Skeletal muscle tissue (tissue), 4 donors: ENCODE measurements around the gene CDC7. TPM values are rescaled to one million over a fixed set of nuclear protein-coding genes. Genes with fewer than 3 reads are reported as not detected.

ENCODE experiments used
- H3K27ac ChIP-seq: one replicate; pipeline ENCODE4 v1.7.0; 2013; ENCODE audit warnings: mild to moderate bottlenecking, low read depth, low read length, inconsistent platforms
- H3K27me3 ChIP-seq, 3 donors: one replicate each; pipeline ENCODE4 v1.7.0; 2013; ENCODE audit warnings: low read length in 3 of 3; ENCODE audit not compliant: control insufficient read depth in 3 of 3, insufficient read depth in 3 of 3
- H3K36me3 ChIP-seq, 3 donors: one replicate each; pipeline ENCODE4 v1.7.0; 2013; ENCODE audit warnings: low read length in 3 of 3; ENCODE audit not compliant: control insufficient read depth in 3 of 3, insufficient read depth in 3 of 3
- H3K4me1 ChIP-seq, 3 donors: one replicate each; pipeline ENCODE4 v1.7.0; 2013; ENCODE audit warnings: low read length in 3 of 3, mild to moderate bottlenecking in 3 of 3; ENCODE audit not compliant: control insufficient read depth in 3 of 3, insufficient read depth in 3 of 3
- H3K4me3 ChIP-seq, 3 donors: one replicate each; pipeline ENCODE4 v1.7.0; 2013; ENCODE audit warnings: low read length in 3 of 3
- H3K9ac ChIP-seq, 3 donors: one replicate each; pipeline ENCODE4 v1.7.0; 2013; ENCODE audit warnings: low read length in 3 of 3, mild to moderate bottlenecking in 3 of 3, moderate library complexity in 2 of 3, low read depth in 1 of 3
- H3K9me3 ChIP-seq, 3 donors: one replicate each; pipeline ENCODE4 v1.7.0; 2013; ENCODE audit warnings: low read length in 3 of 3; ENCODE audit not compliant: control insufficient read depth in 3 of 3
- total RNA-seq: library from RNA; depleted of rRNA; stranded (reverse); fragments of >200 nt; gene quantifications from one replicate; pipeline ENCODE4 v1.2.3, GENCODE V29; 2014
- donor health status: Osteomylitis.

The CDC7 gene
- total RNA-seq, 1 donor from 2014 or later = 9.4 TPM

DNA sequence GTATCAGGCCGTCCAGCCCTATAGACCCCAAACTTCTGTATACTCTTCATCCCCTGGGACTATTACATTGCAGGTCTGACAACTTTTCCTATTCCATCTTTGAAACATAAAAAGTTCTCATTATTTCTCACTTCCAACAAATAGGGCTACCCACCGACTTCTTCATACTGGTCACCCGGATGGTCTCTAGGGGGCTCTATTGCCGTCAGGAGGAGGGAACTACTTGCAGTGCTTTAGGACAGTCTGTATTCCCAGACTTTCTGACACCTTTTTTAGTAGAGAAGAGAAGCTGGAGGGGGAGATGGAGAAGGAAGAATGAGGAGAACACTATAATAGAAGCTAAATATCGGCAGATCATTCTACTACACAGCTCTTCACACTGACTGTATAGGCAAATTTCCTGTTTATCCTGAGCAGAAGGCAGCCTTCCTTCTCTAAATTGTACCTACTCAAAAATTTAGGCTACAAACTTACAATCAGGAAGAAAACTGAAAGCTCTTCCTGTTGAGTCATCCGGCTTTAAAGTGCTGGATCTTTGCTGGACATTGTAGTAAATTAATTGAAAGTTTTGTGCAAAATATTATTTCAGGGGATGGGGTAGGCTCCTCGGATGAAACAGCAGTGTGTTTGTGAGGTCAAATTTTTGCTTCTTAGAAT, 54.6 kb downstream of the CDC7 start:
- Histone ChIP-seq H3K4me1 (peaks cover 0 to 4% (median 0%) of the 10 kb centered on the region in 3 donors), H3K9ac (no peak overlapping the region), H3K9me3 (no peaks in the 10 kb centered on the region), H3K36me3 (no peaks in the 10 kb centered on the region), H3K4me3 (no peak overlapping the region), H3K27ac (no peak overlapping the region), H3K27me3 (no peaks in the 10 kb centered on the region)

DNA sequence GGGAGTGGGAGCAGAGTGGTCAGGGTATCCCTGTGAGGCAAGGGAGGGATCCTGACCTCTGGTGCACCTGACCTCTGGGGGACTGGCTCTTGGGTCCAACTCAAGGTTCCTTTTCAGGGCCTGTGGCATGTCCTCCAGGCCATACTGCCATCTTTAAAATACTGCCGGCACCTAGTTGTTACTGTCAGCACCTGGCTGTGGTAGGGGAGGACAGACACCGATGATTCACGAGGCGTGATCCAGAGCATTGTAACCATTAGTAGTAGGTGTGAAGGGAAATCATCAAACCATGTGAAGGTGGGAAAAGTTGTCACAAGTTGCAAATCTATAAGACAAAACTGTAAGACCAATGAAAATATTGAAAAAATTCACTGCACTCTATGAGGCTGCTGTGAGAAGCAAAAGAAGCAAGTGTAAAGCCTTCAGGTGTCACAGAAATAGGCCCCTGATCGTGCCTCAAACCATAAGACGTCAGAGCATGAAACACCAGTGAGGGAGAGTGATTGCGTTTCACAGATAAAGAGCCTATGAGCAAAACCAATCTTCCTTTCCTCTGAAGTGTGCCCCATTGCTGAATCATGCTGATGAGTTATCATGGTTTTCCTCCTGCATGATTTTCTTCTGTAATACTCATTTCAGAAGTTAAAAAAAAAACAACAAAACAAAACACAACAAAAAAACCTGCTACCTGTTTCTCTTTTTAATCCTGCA, 55.3 kb downstream of the CDC7 start:
- H3K4me3 ChIP-seq = no peak overlapping the region
- no peak overlapping the region for H3K27ac ChIP-seq
- no peak overlapping the region for H3K9ac ChIP-seq
- H3K4me1 ChIP-seq = peaks cover 0 to 4% (median 0%) of the 10 kb centered on the region in 3 donors
- no peaks in the 10 kb centered on the region for H3K9me3 ChIP-seq
- no peaks in the 10 kb centered on the region for H3K36me3 ChIP-seq
- no peaks in the 10 kb centered on the region for H3K27me3 ChIP-seq

DNA sequence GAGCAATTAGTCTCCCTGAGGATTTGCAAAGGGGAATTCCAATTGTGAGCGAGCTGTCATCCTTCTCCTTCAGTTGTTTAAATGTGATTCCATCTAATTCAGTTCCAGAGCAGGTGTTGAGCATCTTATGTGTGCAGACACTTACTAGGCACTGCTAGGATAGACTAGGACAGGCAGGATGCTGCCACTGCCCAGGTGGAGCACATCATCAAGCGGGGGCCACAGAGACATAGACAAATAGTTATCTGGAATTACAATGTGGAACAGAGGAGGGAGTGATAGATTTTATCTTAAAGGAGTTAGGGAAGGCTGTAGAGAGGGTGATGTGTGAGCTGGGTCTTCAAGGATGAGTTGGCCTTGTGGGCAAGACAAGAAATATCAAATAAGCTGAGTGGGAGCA, 55.9 kb downstream of the CDC7 start:
- Histone ChIP-seq H3K9ac (no peak overlapping the region), H3K4me1 (peaks cover 0 to 4% (median 0%) of the 10 kb centered on the region in 3 donors)

DNA sequence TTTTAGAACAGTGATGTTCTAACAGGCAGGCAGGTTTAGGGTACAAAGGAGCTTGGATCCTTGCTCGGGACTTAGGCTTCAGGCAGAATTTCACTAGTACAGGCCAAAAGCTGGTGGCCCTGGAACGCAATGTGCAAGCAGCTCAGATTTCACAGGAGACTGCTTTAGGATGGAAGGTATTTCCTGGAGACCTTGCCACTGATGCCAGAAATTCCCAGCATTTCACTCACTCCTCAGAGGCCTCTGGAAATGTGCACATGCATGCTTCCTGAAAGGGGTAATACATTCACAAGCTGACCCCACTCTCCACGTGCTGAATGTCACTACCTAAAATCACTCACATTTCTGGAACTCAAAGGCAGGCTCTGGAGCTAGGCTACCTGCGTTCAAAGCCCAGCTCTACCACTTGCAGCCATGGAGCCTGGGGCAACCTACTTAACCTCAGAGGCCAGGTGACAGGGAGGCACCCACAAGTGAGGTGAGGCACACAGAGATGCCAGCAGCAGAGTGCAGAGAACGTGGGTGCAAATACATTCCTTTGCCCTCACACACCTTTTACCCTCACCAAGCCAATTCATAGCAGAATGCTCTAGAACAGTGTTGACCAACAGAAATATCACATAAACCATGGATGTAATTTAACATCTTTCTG, 56.5 kb downstream of the CDC7 start:
- H3K4me3 ChIP-seq = no peak overlapping the region
- no peaks in the 10 kb centered on the region for H3K27me3 ChIP-seq
- H3K9ac ChIP-seq = no peak overlapping the region
- peaks cover 0 to 4% (median 0%) of the 10 kb centered on the region in 3 donors for H3K4me1 ChIP-seq
- H3K27ac ChIP-seq = no peak overlapping the region
- no peaks in the 10 kb centered on the region for H3K36me3 ChIP-seq
- no peaks in the 10 kb centered on the region for H3K9me3 ChIP-seq

More for the DNA sequence above, 55.9 kb downstream of the CDC7 start:
- no peaks in the 10 kb centered on the region for H3K36me3 ChIP-seq
- no peak overlapping the region for H3K27ac ChIP-seq
- H3K27me3 ChIP-seq = no peaks in the 10 kb centered on the region
- H3K9me3 ChIP-seq = no peaks in the 10 kb centered on the region
- H3K4me3 ChIP-seq = no peak overlapping the region

DNA sequence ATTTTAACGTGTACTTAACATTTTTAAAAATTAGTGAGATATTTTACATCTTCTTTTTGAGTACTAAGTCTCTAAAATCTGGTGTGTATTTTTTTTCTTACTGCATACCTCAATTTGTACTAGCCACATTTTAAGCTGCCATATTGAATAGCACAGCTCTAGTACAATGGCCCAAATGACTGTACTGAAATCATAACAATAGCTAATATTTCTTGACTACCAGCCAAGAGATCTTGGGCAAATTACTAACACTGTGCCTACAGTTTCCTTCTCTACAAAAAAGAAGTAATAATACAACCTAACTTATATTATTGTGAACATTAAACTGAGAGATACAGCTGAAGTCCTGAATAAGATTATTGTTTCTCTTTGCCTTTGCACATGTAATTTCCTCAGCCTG, 57.2 kb downstream of the CDC7 start:
- H3K27ac ChIP-seq = no peak overlapping the region
- no peaks in the 10 kb centered on the region for H3K36me3 ChIP-seq

DNA sequence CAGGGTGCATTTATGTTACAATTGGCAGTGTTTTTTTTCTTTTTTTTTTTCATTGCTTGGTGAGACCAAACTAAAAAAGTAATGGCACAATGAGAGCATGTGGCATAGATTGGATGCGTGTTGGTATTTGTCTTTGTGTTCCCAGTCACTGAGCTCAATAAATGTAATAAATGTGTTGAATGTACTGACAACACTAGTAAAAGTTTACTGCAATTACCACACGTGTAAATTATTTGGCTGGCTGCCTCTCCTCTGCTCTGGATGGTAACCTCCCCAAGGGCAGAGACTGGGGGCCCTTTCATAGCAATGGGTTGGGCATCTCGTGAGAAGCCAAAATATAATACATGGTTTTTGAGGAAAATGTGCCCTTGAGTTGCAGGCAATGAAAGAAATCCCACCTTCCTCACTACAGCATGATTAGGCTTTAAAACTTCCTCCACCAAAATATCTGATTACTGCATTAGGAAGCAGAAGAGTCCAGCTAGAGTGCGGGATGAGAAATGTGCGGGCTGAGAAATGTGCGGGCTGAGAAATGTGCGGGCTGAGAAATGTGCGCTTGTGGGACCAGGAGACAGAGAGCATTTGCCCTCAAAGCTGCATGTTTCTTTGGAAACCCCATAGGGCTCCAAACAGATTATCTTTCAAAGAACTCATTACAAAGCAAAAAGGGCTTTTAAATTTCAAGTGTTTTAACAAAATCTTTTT, 58.5 kb downstream of the CDC7 start:
- H3K4me1 ChIP-seq = no peaks in the 10 kb centered on the region
- H3K27me3 ChIP-seq = no peaks in the 10 kb centered on the region
- H3K9me3 ChIP-seq = no peaks in the 10 kb centered on the region
- H3K4me3 ChIP-seq = no peak overlapping the region
- no peak overlapping the region for H3K9ac ChIP-seq
- no peaks in the 10 kb centered on the region for H3K36me3 ChIP-seq
- H3K27ac ChIP-seq = no peak overlapping the region

More for the DNA sequence above, 57.2 kb downstream of the CDC7 start:
- no peaks in the 10 kb centered on the region for H3K27me3 ChIP-seq
- no peak overlapping the region for H3K4me3 ChIP-seq
- H3K4me1 ChIP-seq = peaks cover 0 to 4% (median 0%) of the 10 kb centered on the region in 3 donors
- no peaks in the 10 kb centered on the region for H3K9me3 ChIP-seq
- no peak overlapping the region for H3K9ac ChIP-seq

DNA sequence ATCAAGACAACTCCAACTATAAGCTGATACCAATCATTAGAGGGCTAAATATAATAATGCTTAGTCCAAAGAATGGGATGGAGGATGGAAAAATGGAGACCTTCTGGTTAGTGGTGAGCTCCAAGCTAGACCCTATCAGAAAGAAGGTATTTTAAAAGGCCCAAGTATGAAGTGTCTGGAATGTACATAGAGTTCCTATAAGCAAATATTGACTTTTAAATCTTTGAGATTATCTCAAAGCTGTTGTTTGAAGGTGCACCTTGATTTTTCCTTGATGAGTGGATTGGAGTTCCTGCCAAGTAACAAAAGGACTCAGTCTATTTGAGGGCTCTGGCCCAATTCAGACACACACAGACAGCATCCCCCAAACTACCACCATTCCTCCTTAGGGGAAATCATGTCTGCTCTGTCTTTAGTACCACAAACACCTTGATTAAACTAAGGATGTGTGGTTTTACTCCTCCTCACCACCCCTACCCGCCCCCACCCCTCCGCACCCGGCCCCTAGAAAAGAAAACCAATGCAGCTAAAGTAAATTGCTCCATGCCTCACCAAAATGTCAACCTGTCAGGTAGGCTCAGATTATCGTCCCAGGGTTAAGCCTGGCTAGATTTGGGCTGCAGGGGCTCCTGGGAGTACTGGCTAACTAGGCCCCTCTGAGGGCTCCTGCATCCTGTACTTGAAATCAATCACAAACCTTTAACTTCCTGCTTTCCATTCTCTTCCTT, 59.4 kb downstream of the CDC7 start:
- Histone ChIP-seq H3K4me3 (no peak overlapping the region), H3K9ac (no peak overlapping the region), H3K27ac (no peak overlapping the region), H3K27me3 (no peaks in the 10 kb centered on the region), H3K9me3 (no peaks in the 10 kb centered on the region), H3K36me3 (no peaks in the 10 kb centered on the region), H3K4me1 (peaks cover 0 to under 1% (median 0%) of the 10 kb centered on the region in 3 donors)

DNA sequence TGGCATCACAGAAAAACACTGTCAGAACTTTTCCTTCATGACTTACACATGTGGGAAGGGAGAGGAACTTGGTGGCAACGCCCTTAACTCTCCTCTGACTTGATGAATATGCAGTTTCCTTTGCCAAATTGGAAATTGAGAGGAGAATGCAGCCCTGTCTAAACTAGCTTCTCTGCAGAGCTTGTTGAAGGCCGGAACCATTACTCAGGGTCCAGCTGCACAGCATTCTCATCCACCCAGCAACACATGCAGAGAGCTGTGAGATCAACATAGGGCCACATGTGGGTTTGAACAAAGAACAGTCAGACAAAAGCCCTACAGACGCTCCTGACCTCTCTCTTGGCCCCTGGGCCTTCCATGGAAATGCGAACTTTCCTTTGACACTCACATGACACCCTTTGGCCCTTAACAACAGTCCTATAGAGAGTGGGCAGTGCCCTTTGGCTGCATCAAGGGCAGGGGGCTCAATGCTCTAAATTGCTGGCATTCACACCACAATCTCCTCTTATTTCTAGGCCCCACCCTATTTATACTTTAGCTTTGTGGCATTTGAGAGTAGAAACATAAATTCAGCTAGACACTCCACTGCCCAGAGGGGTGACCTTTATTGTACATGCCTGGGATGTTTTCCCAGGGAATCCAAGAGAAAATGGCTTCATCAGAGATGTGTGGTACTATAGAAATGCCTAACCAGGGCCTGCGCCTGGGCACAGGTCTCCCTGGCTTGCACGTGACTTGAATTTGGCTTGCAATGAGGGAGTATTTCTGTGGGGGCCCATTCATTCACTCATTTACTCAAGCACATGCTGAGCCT, 64.4 kb downstream of the CDC7 start:
- H3K9me3 ChIP-seq = no peaks in the 10 kb centered on the region
- no peak overlapping the region for H3K4me3 ChIP-seq
- H3K36me3 ChIP-seq = no peaks in the 10 kb centered on the region
- H3K9ac ChIP-seq = no peak overlapping the region
- H3K27ac ChIP-seq = no peak overlapping the region
- H3K27me3 ChIP-seq = no peaks in the 10 kb centered on the region
- peaks cover 6 to 8% (median 6%) of the 10 kb centered on the region in 3 donors for H3K4me1 ChIP-seq

DNA sequence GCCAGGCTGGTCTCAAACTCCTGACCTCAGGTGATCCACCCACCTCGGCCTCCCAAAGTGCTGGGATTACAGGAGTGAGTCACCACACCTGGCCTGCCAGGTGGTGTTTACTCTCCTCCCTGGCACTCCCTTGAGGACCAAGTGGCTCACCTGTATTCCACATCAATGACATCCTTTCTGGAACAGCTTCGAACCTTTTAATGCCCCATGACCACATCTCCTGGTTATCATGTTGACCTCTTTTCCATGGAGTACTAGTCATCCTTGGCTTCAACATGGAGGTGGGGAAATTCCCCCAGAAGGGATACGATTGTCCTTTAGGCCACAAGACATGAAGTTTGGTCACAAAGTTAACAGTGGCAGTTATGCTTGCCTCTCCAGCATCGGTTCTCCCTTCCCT, 66.9 kb downstream of the CDC7 start:
- Histone ChIP-seq H3K27me3 (no peaks in the 10 kb centered on the region), H3K27ac (no peak overlapping the region), H3K4me3 (no peak overlapping the region), H3K36me3 (no peaks in the 10 kb centered on the region), H3K9me3 (no peaks in the 10 kb centered on the region), H3K9ac (no peak overlapping the region), H3K4me1 (peaks cover 7 to 16% (median 14%) of the 10 kb centered on the region in 3 donors)
